ENCODE measurements around the gene UNC5B.

Gene UNC5B

DNA sequence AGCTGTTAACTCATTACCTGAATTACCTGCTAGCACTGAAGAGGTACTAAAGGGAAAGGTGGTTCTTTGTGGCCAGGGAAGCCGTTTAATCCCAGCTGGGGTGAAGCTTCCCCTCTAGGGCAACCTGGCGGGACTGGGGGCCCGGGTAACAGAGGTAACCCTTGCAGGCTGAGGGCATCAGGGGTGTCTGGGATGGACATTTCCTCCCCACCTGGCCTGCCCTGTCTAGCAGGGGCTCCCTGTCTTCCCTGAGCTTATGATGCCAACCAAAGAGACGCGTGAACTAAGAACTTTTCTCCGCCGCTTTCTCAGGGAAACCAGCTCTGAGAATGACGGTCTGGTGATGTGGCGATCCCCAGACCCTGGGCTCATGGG is 52.8 kb downstream of the UNC5B start:
- TF ChIP-seq, protein P1, sequence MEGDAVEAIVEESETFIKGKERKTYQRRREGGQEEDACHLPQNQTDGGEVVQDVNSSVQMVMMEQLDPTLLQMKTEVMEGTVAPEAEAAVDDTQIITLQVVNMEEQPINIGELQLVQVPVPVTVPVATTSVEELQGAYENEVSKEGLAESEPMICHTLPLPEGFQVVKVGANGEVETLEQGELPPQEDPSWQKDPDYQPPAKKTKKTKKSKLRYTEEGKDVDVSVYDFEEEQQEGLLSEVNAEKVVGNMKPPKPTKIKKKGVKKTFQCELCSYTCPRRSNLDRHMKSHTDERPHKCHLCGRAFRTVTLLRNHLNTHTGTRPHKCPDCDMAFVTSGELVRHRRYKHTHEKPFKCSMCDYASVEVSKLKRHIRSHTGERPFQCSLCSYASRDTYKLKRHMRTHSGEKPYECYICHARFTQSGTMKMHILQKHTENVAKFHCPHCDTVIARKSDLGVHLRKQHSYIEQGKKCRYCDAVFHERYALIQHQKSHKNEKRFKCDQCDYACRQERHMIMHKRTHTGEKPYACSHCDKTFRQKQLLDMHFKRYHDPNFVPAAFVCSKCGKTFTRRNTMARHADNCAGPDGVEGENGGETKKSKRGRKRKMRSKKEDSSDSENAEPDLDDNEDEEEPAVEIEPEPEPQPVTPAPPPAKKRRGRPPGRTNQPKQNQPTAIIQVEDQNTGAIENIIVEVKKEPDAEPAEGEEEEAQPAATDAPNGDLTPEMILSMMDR (IDR thresholded peaks at IDR 0.05; ENCODE audit: low read depth, low read length, missing control alignments) = no peak
- in situ Hi-C loops (cut with HindIII; ENCODE audit: low sequenced_read_pairs) = no loop called here
- DNase-seq (ENCODE audit: low read depth) = no peak
- H3K4me3 ChIP-seq (ENCODE audit: low read depth, low read length) = no peak overlapping the region

DNA sequence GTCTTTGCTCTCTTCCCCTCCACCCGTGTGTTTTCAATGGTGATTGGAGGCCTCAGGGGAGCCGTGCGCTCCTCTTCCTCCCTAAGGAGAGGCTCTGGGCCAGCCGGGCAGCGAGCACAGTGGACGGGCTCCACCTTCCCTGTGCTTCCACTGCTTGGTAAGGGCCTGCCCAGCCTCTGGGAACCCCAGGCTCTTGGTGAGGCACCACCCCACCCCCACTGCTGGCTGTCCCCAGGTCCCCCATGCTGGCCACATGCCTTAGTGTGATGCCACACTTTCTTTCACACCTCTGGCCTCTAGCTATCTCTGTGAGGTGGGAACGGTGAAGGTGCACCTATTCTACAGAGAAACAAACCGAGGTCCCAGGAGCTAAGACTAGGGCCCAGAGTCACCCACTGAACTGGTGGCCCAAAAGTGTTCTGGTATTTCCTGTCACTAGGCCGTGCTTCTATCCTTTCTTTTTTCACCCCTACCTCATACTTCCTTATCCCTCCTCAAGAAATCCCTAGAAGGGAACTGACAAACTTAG is 53.3 kb downstream of the UNC5B start:
- in situ Hi-C loops (cut with HindIII; ENCODE audit: low sequenced_read_pairs) = no loop called here
- H3K4me3 ChIP-seq (ENCODE audit: low read depth, low read length) = no peak overlapping the region
- no peak for DNase-seq (ENCODE audit: low read depth)
- TF ChIP-seq, protein P1 (IDR thresholded peaks at IDR 0.05; ENCODE audit: low read depth, low read length, missing control alignments) = no peak

DNA sequence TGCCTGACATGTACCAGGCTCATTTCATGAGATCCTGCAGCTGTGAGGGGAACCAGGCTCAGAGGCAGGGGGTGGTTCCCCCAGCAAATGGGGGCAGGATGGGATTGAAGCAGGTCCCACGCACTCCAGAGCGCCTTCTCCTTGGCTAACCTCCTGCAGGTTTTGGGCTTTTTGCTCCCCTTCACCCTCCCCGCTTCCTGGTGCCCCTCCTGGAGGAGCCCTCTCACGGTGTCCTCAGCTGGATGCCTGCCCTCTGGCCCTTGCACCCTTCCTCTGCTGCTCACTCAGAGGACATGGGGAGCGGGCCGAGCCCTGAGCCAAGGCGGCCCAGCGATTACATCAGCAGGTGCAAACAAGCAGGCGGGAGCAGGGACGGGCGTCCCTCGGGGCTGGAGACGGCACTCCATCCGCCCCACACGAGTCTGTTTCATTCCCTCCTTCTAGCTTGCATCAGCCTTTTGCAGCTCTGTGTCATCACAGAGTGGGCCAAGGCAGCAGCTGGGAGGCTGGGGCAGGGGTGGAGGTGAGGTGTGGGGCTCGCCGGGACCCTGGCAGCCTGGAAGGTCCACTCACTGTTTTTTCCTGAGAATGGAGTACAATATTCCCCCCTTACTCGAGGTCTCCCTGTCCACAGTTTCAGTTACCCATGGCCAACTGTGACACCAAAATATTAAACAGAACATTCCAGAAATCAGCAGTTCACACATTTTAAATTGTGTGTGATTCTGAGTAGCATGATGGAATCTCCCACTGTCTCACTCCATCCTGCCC is 54.0 kb downstream of the UNC5B start:
- no peak overlapping the region for H3K4me3 ChIP-seq (ENCODE audit: low read depth, low read length)
- TF ChIP-seq, protein P1 (IDR thresholded peaks at IDR 0.05; ENCODE audit: low read depth, low read length, missing control alignments) = no peak
- no peak for DNase-seq (ENCODE audit: low read depth)
- in situ Hi-C loops (cut with HindIII; ENCODE audit: low sequenced_read_pairs) = no loop called here

DNA sequence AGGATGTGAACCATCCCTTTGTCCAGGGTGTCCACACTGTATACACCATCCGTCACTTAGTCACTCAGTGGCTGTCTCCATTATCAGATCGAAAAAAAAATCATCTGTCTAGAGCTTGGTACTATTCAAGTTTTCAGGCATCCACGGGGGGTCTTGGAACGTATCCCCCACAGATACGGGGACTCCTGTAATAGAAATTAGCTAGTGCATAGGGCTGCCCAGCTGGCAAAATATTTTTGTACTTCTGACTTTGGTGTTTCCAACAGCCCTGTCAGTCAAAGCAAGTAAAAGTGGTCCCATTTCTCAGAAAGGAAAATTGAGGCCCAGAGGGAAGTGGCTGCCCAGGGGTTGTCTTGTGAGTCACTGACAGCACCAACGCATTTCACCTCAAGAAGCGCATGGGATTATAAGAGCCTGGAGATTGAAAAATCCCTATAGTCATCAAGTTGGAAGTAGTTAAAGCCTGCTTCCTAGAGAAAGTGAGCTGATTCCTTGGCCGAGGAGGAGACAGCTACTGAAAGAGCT is 54.6 kb downstream of the UNC5B start:
- H3K4me3 ChIP-seq (ENCODE audit: low read depth, low read length) = no peak overlapping the region
- no peak for DNase-seq (ENCODE audit: low read depth)
- in situ Hi-C loops (cut with HindIII; ENCODE audit: low sequenced_read_pairs) = no loop called here
- TF ChIP-seq, protein P1 (IDR thresholded peaks at IDR 0.05; ENCODE audit: low read depth, low read length, missing control alignments) = no peak

DNA sequence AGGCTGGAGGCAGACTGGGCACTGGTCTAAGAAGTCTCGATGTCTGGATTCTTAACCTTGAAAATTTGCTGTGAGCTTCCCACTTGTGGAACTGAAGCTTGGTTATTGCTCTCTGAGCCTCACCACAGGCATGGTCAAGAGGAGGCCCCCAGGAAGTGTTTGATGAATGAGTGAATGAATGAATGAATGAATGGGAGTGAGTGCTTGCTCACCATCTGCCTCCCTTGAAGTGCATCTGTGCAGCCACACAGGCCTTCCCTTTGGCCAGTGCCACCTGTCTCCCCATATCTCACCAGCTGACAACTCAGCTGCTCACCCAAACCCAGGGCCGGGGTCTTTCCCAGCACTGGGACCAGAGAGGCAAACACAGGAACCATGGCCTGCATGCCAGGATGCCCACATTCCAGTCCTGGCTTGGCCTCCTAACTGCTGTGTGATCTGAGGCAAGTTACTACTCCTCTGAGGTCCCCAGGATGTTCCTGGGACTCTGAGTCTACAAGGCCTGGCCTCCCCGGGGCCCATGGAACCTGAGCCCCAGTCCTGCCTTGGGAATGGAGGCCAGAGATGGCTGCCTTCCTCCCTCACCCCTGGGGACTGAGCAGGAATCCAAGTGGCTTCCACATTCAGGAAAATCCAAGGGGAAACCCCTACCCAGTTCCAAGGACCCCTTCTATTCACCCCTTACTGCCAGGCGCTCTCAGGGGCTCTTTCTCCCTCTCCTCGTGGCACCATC is 55.3 kb downstream of the UNC5B start:
- DNase-seq (ENCODE audit: low read depth) = no peak
- in situ Hi-C loops (cut with HindIII; ENCODE audit: low sequenced_read_pairs) = no loop called here
- H3K4me3 ChIP-seq (ENCODE audit: low read depth, low read length) = no peak overlapping the region
- TF ChIP-seq, protein P1 (IDR thresholded peaks at IDR 0.05; ENCODE audit: low read depth, low read length, missing control alignments) = no peak

DNA sequence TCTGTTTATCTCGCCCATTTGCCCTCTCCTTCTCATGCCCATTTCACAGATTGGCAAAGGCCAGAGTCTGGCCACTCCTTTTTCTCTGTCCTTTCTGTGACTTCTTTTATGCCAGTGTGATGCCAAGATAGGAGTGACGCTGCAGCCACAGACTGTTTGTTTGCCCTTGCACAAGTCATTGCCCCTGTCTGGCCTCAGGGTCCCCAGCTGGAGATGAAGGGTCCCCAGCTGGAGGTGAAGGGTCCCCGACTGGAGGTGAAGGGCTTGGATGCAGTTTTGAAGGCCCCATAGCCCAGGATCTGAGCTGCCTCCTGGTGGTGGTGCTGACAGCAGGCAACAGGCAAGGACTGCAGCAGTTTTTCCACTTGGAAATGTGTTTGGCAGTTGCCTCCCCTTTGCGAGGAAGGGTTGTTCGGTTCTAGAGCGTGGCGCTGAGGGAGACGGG is 55.9 kb downstream of the UNC5B start:
- H3K4me3 ChIP-seq (ENCODE audit: low read depth, low read length) = no peak overlapping the region
- DNase-seq (ENCODE audit: low read depth) = no peak
- in situ Hi-C loops (cut with HindIII; ENCODE audit: low sequenced_read_pairs) = no loop called here
- TF ChIP-seq, protein P1 (IDR thresholded peaks at IDR 0.05; ENCODE audit: low read depth, low read length, missing control alignments) = peak; percentile 88
